Osteoblast (primary cell): Measurements from ENCODE around the gene POMZP3. TPM values are rescaled to one million over a fixed set of nuclear protein-coding genes. Genes with fewer than 3 reads are reported as not detected.
"Not testable (repeated sequence)": the region's sequence is repeated elsewhere in the genome, so short reads cannot be mapped to it uniquely, and the experiment has no call there.

ENCODE experiments used
- DNase-seq: peaks from one replicate; pipeline ENCODE4 v3.0.0; 2011; ENCODE audit warnings: low spot score, mixed read lengths; ENCODE audit not compliant: insufficient read length; ENCODE audit errors: missing footprints
- H2AFZ ChIP-seq: 2 replicates; pipeline ENCODE4 v1.6.0; 2011; ENCODE audit warnings: mild to moderate bottlenecking, low read length
- H3K27ac ChIP-seq: 2 replicates; pipeline ENCODE4 v1.5.1; 2011; ENCODE audit warnings: mild to moderate bottlenecking, low read depth, low read length, moderate library complexity
- H3K27me3 ChIP-seq: 2 replicates; pipeline ENCODE4 v1.6.0; 2012; ENCODE audit warnings: mild to moderate bottlenecking, control low read depth, inconsistent platforms, low read length, moderate library complexity; ENCODE audit not compliant: insufficient read depth
- H3K36me3 ChIP-seq: 2 replicates; pipeline ENCODE4 v1.5.1; 2011; ENCODE audit warnings: mild to moderate bottlenecking, low read length, control low read depth, moderate library complexity; ENCODE audit not compliant: insufficient read depth
- H3K4me1 ChIP-seq: 2 replicates; pipeline ENCODE4 v1.5.1; 2011; ENCODE audit warnings: mild to moderate bottlenecking, low read length, control low read depth, moderate library complexity; ENCODE audit not compliant: insufficient read depth
- H3K4me2 ChIP-seq: 2 replicates; pipeline ENCODE4 v1.6.0; 2011; ENCODE audit warnings: mild to moderate bottlenecking, low read length; ENCODE audit not compliant: insufficient read depth
- H3K4me3 ChIP-seq: fragments of 200-600 bp; sonication (generic); 3 replicates; pipeline ENCODE4 v1.5.1; 2012; ENCODE audit warnings: mild to moderate bottlenecking, low read length, inconsistent platforms; ENCODE audit not compliant: insufficient read depth
- H3K79me2 ChIP-seq: 2 replicates; pipeline ENCODE4 v1.6.0; 2012; ENCODE audit warnings: mild to moderate bottlenecking, low read length, control low read depth, inconsistent platforms; ENCODE audit not compliant: insufficient read depth
- H3K9me3 ChIP-seq: 2 replicates; pipeline ENCODE4 v1.5.1; 2011; ENCODE audit warnings: low read depth, low read length, control low read depth
- H4K20me1 ChIP-seq: 2 replicates; pipeline ENCODE4 v1.6.0; 2012; ENCODE audit warnings: mild to moderate bottlenecking, low read length, control low read depth; ENCODE audit not compliant: insufficient read depth
- total RNA-seq: library from RNA; depleted of rRNA; stranded (reverse); fragments of >200 nt; gene quantifications from 2 replicates; pipeline ENCODE4 v1.2.3, GENCODE V29; 2012

POMZP3 gene
- total RNA-seq, result 2.5 and 8.0 TPM in 2 replicates

- not testable (repeated sequence) for H3K36me3 ChIP-seq, H3K4me1 ChIP-seq, H3K79me2 ChIP-seq, H3K9me3 ChIP-seq, DNase-seq, H2AFZ ChIP-seq, H4K20me1 ChIP-seq, H3K27me3 ChIP-seq
- Histone ChIP-seq H3K27ac (peak within 1 kb of the TSS; percentile 80), H3K4me2 (peak within 1 kb of the TSS; percentile 75), H3K4me3 (peak within 1 kb of the TSS; percentile 71)
Observed at GRCh38 chr7:76626989-76627642, at the start of gene POMZP3. Gene POMZP3 (minus strand): TSS chr7:76627279. CDS start chr7:76626064, 1,215 bp downstream.

GRCh38 chr7:76675783-76676182 lies 48.7 kb upstream of the POMZP3 start:
- H3K27ac ChIP-seq, H3K27me3 ChIP-seq, H3K9me3 ChIP-seq: not testable (repeated sequence)

GRCh38 chr7:76673346-76673745 lies 46.3 kb upstream of the POMZP3 start:
- H4K20me1 ChIP-seq, H3K36me3 ChIP-seq, H3K9me3 ChIP-seq, H3K4me3 ChIP-seq, H3K4me2 ChIP-seq, H3K79me2 ChIP-seq, H3K4me1 ChIP-seq, H3K27ac ChIP-seq, H3K27me3 ChIP-seq, DNase-seq, H2AFZ ChIP-seq: not testable (repeated sequence)

More at GRCh38 chr7:76675783-76676182, 48.7 kb upstream of the POMZP3 start:
- H3K4me2 ChIP-seq, DNase-seq, H3K79me2 ChIP-seq, H3K36me3 ChIP-seq, H2AFZ ChIP-seq, H3K4me1 ChIP-seq, H4K20me1 ChIP-seq, H3K4me3 ChIP-seq: not testable (repeated sequence)

GRCh38 chr7:76659212-76659611 lies 32.1 kb upstream of the POMZP3 start:
- H3K4me2 ChIP-seq, H2AFZ ChIP-seq, H3K27me3 ChIP-seq, H3K27ac ChIP-seq, H4K20me1 ChIP-seq, H3K4me3 ChIP-seq, H3K9me3 ChIP-seq, H3K4me1 ChIP-seq, H3K79me2 ChIP-seq, DNase-seq, H3K36me3 ChIP-seq: not testable (repeated sequence)

GRCh38 chr7:76656425-76656824 lies 29.3 kb upstream of the POMZP3 start:
- not testable (repeated sequence) for H3K36me3 ChIP-seq, H3K27ac ChIP-seq, H3K4me3 ChIP-seq, H3K4me2 ChIP-seq, H2AFZ ChIP-seq, H4K20me1 ChIP-seq, H3K79me2 ChIP-seq, H3K4me1 ChIP-seq, DNase-seq, H3K27me3 ChIP-seq, H3K9me3 ChIP-seq

- not testable (repeated sequence) for H3K9me3 ChIP-seq, H3K27me3 ChIP-seq, H3K79me2 ChIP-seq, H3K4me1 ChIP-seq, H4K20me1 ChIP-seq, H3K4me3 ChIP-seq, H3K27ac ChIP-seq, H3K36me3 ChIP-seq, DNase-seq, H3K4me2 ChIP-seq, H2AFZ ChIP-seq
Observed at GRCh38 chr7:76642620-76643019, 15.5 kb upstream of the POMZP3 start.
